Astrocyte (in vitro differentiated cells and primary cell): ENCODE measurements around the gene SETD2. TPM values are rescaled to one million over a fixed set of nuclear protein-coding genes. Genes with fewer than 3 reads are reported as not detected.
A peak's percentile ranks its signal among the peaks of the same experiment; 100 is the strongest.

Experiments
- DNase-seq: peaks from one replicate; pipeline ENCODE4 v3.0.0-alpha.2; 2010; ENCODE audit warnings: low read depth
- FAIRE-seq: peaks from 2 replicates; lab custom pipeline; 2011; peaks lifted over from hg19 to GRCh38; lab: Jason Lieb, UNC
- H2AFZ ChIP-seq: 2 replicates; pipeline ENCODE4 v1.6.0; 2012; ENCODE audit warnings: low read depth, low read length, inconsistent platforms
- H3K27ac ChIP-seq: 2 replicates; pipeline ENCODE4 v1.5.1; 2011; ENCODE audit warnings: low read depth, low read length, inconsistent platforms
- H3K27me3 ChIP-seq: 2 replicates; pipeline ENCODE4 v1.6.0; 2011; ENCODE audit warnings: low read length, inconsistent platforms; ENCODE audit not compliant: insufficient read depth
- H3K36me3 ChIP-seq: 2 replicates; pipeline ENCODE4 v1.5.1; 2011; ENCODE audit warnings: low read length, inconsistent platforms; ENCODE audit not compliant: insufficient read depth
- H3K4me1 ChIP-seq: 2 replicates; pipeline ENCODE4 v1.5.1; 2011; ENCODE audit warnings: low read length, inconsistent platforms; ENCODE audit not compliant: insufficient read depth
- H3K4me2 ChIP-seq: 2 replicates; pipeline ENCODE4 v1.6.0; 2012; ENCODE audit warnings: low read length, inconsistent platforms
- H3K4me3 ChIP-seq: 2 replicates; pipeline ENCODE4 v1.5.1; 2011; ENCODE audit warnings: low read depth, mild to moderate bottlenecking, low read length, inconsistent platforms; ENCODE audit not compliant: insufficient read depth
- H3K79me2 ChIP-seq: 2 replicates; pipeline ENCODE4 v1.6.0; 2012; ENCODE audit warnings: mild to moderate bottlenecking, low read length, inconsistent platforms; ENCODE audit not compliant: insufficient read depth
- H3K9ac ChIP-seq: 2 replicates; pipeline ENCODE4 v1.6.0; 2012; ENCODE audit warnings: mild to moderate bottlenecking, low read length, inconsistent platforms
- H3K9me3 ChIP-seq: 2 replicates; pipeline ENCODE4 v1.5.1; 2012; ENCODE audit warnings: low read depth, mild to moderate bottlenecking, low read length, inconsistent platforms; ENCODE audit not compliant: insufficient read depth
- H4K20me1 ChIP-seq: 2 replicates; pipeline ENCODE4 v1.6.0; 2012; ENCODE audit warnings: low read length, inconsistent platforms; ENCODE audit not compliant: insufficient read depth
- H3K27ac Mint-ChIP-seq: one replicate; pipeline ENCODE4 v1.8.0; 2021; ENCODE audit warnings: mild to moderate bottlenecking, mixed read lengths; ENCODE audit not compliant: unreplicated experiment
- H3K27me3 Mint-ChIP-seq: one replicate; pipeline ENCODE4 v1.8.0; 2021; ENCODE audit warnings: low read depth, mixed read lengths; ENCODE audit not compliant: unreplicated experiment
- H3K36me3 Mint-ChIP-seq: one replicate; pipeline ENCODE4 v1.8.0; 2021; ENCODE audit warnings: low read depth, mixed read lengths; ENCODE audit not compliant: unreplicated experiment
- H3K4me1 Mint-ChIP-seq: one replicate; pipeline ENCODE4 v1.8.0; 2021; ENCODE audit warnings: low read depth, mixed read lengths; ENCODE audit not compliant: unreplicated experiment
- H3K4me3 Mint-ChIP-seq: one replicate; pipeline ENCODE4 v1.8.0; 2021; ENCODE audit warnings: mild to moderate bottlenecking, moderate library complexity, mixed read lengths; ENCODE audit not compliant: unreplicated experiment
- H3K9me3 Mint-ChIP-seq: one replicate; pipeline ENCODE4 v1.8.0; 2021; ENCODE audit warnings: mild to moderate bottlenecking, mixed read lengths; ENCODE audit not compliant: unreplicated experiment
- EZH2 ChIP-seq: IDR thresholded peaks from 2 replicates; pipeline ENCODE4 v1.6.1; 2012; ENCODE audit warnings: mild to moderate bottlenecking, low read length, inconsistent platforms; ENCODE audit not compliant: insufficient read depth
- total RNA-seq: library from RNA; stranded (reverse); gene quantifications from 2 replicates; pipeline ENCODE4 v1.2.1, GENCODE V29; 2021
- TF ChIP-seq, protein P1 (sequence below): IDR thresholded peaks from 2 replicates; pipeline ENCODE4 v1.5.1; 2011; ENCODE audit warnings: low read depth, mild to moderate bottlenecking, inconsistent platforms, low read length, moderate library complexity; ENCODE audit not compliant: insufficient read depth

SETD2 gene
- total RNA-seq, 1 donor from 2014 or later = 46.5 TPM

DNA sequence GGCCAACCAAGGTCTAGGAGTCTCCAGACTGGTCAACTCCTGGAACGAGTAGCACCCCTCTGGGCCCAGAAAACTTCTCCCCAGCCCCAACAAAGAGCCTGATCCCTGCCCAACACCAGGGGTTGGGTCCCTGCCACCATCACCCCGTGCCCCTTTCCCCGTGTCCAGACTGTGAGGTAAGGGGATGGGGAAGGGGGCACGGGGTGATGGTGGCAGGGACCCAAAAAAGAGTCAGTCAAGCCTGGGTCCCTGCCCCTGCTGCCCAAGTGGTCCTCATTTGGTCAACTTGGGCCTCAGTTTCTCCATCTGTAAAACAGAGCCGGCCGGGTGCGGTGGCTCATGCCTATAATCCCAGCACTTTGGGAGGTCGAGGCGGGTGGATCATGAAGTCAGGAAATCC is 185.5 kb downstream of the SETD2 start:
- Histone ChIP-seq H4K20me1 (peaks cover 17% of the 10 kb centered on the region), H3K9ac (no peak overlapping the region), H3K4me1 (peaks cover 17% of the 10 kb centered on the region), H3K79me2 (peaks cover 31% of the 10 kb centered on the region), H3K36me3 (no peaks in the 10 kb centered on the region), H3K4me3 (no peak overlapping the region), H2AFZ (no peak overlapping the region), H3K9me3 (no peaks in the 10 kb centered on the region), H3K27me3 (no peaks in the 10 kb centered on the region), H3K4me2 (peak overlapping the region; percentile 97), H3K27ac (no peak overlapping the region)
- peaks cover 8% of the 10 kb centered on the region for H3K4me1 Mint-ChIP-seq
- H3K36me3 Mint-ChIP-seq = peaks cover 4% of the 10 kb centered on the region
- no peak for DNase-seq
- no peak for FAIRE-seq
- peaks cover 3% of the 10 kb centered on the region for H3K27me3 Mint-ChIP-seq
- H3K27ac Mint-ChIP-seq = no peak overlapping the region
- no peak for TF ChIP-seq EZH2
- TF ChIP-seq, protein P1, sequence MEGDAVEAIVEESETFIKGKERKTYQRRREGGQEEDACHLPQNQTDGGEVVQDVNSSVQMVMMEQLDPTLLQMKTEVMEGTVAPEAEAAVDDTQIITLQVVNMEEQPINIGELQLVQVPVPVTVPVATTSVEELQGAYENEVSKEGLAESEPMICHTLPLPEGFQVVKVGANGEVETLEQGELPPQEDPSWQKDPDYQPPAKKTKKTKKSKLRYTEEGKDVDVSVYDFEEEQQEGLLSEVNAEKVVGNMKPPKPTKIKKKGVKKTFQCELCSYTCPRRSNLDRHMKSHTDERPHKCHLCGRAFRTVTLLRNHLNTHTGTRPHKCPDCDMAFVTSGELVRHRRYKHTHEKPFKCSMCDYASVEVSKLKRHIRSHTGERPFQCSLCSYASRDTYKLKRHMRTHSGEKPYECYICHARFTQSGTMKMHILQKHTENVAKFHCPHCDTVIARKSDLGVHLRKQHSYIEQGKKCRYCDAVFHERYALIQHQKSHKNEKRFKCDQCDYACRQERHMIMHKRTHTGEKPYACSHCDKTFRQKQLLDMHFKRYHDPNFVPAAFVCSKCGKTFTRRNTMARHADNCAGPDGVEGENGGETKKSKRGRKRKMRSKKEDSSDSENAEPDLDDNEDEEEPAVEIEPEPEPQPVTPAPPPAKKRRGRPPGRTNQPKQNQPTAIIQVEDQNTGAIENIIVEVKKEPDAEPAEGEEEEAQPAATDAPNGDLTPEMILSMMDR = no peak
- H3K9me3 Mint-ChIP-seq = no peaks in the 10 kb centered on the region
- H3K4me3 Mint-ChIP-seq = peak overlapping the region; percentile 71

DNA sequence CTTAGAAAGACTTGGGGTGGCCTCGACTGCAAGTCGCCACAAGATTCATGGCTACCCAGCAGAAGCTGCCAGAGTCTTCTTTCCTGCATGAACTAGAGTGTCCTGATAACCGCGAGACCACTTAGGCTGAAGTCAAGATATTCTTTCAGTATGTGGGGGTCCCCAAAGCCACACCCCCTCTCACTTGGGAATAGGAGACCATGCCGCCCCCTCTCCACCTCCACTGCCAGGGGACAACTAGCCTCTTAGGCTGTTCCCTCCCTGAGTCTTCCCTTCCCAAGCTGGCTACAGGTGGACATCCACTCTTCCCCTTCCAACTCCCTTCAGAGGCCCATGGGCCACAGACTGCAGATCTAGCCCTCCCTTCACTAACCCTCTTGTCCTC is 186.1 kb downstream of the SETD2 start:
- Histone ChIP-seq H3K79me2 (peaks cover 35% of the 10 kb centered on the region), H3K4me2 (no peak overlapping the region), H4K20me1 (peaks cover 19% of the 10 kb centered on the region), H3K9ac (no peak overlapping the region), H3K36me3 (no peaks in the 10 kb centered on the region), H3K4me3 (no peak overlapping the region), H3K9me3 (no peaks in the 10 kb centered on the region), H3K27me3 (no peaks in the 10 kb centered on the region), H2AFZ (no peak overlapping the region), H3K27ac (peak overlapping the region; percentile 19), H3K4me1 (peaks cover 17% of the 10 kb centered on the region)
- peak overlapping the region; percentile 71 for H3K4me3 Mint-ChIP-seq
- FAIRE-seq = no peak
- no peaks in the 10 kb centered on the region for H3K9me3 Mint-ChIP-seq
- peaks cover 3% of the 10 kb centered on the region for H3K27me3 Mint-ChIP-seq
- H3K4me1 Mint-ChIP-seq = peaks cover 8% of the 10 kb centered on the region
- DNase-seq = no peak
- no peak for TF ChIP-seq EZH2
- TF ChIP-seq, protein P1 = no peak
- peaks cover 4% of the 10 kb centered on the region for H3K36me3 Mint-ChIP-seq
- H3K27ac Mint-ChIP-seq = peak overlapping the region; percentile 80

DNA sequence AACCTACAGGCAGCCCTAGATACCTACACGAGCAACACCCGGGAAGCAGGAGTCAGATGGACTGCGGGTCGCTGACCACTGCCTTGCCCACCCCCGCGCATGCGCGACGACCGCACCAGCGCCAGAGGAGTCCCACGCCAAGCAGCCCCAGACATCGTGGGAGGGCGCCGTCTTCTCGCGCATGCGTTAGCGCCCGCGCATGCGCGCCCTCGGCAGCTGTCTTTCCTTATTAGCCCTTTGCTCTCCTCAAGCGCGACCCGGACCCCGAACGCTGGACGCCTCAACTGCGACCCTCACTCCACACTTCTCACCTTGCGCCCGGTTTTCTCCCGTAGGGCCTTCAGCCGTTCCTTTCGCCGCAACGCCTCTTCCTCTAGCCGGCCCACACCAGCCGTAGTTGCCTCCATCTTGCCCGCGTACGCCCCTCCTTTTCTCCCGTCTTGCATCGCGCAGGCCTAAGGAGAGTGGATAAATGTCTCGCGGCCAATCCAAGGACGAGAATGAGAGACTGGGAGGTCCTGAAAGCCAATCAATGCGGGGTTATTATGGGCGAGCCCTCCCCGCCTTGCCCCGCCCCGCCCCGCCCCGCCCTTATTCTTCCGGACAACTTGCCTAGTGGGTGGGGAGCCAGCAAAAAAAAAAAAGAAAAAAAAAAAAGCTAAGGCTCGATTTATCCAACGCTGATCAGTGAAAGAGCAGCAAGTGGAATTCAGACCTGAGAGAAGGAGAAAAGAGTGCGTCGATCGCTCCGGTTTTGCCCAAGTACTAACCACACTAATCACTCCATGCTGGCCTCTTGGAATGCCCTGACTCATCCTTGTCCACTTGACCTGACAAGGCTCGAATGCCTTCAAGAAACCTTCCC is 187.4 kb downstream of the SETD2 start, which contains the start of gene CCDC12:
TSS of gene CCDC12 (minus strand) at position 420 of the 865 bp plus-strand sequence. CDS start at position 407, 13 bp downstream.
- Histone ChIP-seq H3K9me3 (no peaks in the 10 kb centered on the region), H3K79me2 (peaks cover 48% of the 10 kb centered on the region), H3K4me2 (peak within 1 kb of the TSS; percentile 81), H3K9ac (peak within 1 kb of the TSS; percentile 98), H4K20me1 (peaks cover 32% of the 10 kb centered on the region), H3K4me1 (peaks cover 20% of the 10 kb centered on the region), H3K27ac (peak within 1 kb of the TSS; percentile 99), H3K4me3 (peak within 1 kb of the TSS; percentile 97), H3K27me3 (no peaks in the 10 kb centered on the region), H3K36me3 (no peaks in the 10 kb centered on the region), H2AFZ (peak within 1 kb of the TSS; percentile 96)
- Mint-ChIP-seq H3K27ac (peak within 1 kb of the TSS; percentile 100), H3K9me3 (no peaks in the 10 kb centered on the region), H3K27me3 (no peaks in the 10 kb centered on the region), H3K36me3 (peaks cover 2% of the 10 kb centered on the region), H3K4me3 (peak within 1 kb of the TSS; percentile 99), H3K4me1 (peaks cover 15% of the 10 kb centered on the region)
- FAIRE-seq (no peak), DNase-seq (peak; percentile 99)
- TF ChIP-seq, protein P1 = no peak
- no peak for TF ChIP-seq EZH2
